ENCODE data around the gene KNDC1.

GRCh38 chr10:133135116-133135465 lies 24.9 kb upstream of the KNDC1 start:
- TF ChIP-seq GATA3 (IDR thresholded peaks at IDR 0.05; ENCODE audit: low read depth, low read length): no peak
- TF ChIP-seq GATA2 (IDR thresholded peaks at IDR 0.05; ENCODE audit: low read depth, low read length): no peak

Measured in SH-SY5Y (cell line).